Diencephalon (tissue), 1 donor: Measurements from ENCODE around the gene WDTC1. TPM values are rescaled to one million over a fixed set of nuclear protein-coding genes. Genes with fewer than 3 reads are reported as not detected.

ENCODE experiments used
- small RNA-seq: library from RNA; depleted of rRNA; stranded (forward); fragments of <200 nt; gene quantifications from one replicate; pipeline ENCODE3, GENCODE V24; 2014
- total RNA-seq: library from RNA; depleted of rRNA; stranded (reverse); fragments of >200 nt; gene quantifications from one replicate; pipeline ENCODE4 v1.2.3, GENCODE V29; 2014

The WDTC1 gene, protein sequence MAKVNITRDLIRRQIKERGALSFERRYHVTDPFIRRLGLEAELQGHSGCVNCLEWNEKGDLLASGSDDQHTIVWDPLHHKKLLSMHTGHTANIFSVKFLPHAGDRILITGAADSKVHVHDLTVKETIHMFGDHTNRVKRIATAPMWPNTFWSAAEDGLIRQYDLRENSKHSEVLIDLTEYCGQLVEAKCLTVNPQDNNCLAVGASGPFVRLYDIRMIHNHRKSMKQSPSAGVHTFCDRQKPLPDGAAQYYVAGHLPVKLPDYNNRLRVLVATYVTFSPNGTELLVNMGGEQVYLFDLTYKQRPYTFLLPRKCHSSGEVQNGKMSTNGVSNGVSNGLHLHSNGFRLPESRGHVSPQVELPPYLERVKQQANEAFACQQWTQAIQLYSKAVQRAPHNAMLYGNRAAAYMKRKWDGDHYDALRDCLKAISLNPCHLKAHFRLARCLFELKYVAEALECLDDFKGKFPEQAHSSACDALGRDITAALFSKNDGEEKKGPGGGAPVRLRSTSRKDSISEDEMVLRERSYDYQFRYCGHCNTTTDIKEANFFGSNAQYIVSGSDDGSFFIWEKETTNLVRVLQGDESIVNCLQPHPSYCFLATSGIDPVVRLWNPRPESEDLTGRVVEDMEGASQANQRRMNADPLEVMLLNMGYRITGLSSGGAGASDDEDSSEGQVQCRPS
- 23.8 TPM for total RNA-seq

DNA sequence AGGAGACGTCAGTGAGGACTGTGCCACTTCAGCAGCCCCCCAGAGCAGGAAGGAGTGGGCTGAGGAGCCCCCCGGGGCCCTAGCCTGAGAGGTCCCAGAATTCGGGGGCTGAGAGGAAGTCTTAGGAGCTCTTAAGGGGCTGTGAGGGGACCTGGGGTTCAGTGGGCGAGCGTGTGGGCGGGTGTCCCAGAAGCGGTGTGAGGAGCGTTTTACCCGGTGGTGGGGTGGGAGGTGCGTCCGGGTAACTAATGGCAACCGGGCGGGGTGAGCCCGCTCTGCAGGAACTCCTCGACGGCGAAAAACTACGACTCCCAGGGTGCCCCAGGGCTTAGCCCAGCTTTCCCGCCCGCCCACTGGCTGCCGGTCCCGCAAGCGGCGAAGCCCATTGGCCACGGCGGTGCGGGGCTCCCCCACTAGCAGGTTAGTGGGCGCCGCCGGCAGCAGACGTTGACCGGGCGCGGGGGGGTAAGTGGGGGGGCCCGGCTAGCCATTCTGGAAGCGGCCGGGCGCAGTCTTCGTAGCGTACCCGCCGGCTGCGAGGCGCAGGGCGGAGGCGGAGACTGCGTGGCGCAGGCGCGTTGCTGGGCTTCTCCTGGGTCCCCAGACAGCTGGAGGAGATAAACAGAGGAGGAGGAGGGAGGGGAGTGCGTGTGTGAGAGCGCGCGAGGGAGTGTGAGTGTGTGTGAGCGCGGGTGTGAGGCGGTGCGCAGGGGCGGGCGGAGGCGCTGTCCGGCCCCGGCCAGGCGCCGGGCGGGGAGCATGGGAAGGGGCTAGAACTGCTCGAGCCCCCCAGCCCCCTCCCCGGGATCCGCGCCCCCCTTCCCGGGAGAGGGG, at the start of gene WDTC1:
WDTC1 (plus strand) TSS at position 584 of the 834 bp plus-strand sequence. CDS start 26,423 bp downstream, outside the sequence.

DNA sequence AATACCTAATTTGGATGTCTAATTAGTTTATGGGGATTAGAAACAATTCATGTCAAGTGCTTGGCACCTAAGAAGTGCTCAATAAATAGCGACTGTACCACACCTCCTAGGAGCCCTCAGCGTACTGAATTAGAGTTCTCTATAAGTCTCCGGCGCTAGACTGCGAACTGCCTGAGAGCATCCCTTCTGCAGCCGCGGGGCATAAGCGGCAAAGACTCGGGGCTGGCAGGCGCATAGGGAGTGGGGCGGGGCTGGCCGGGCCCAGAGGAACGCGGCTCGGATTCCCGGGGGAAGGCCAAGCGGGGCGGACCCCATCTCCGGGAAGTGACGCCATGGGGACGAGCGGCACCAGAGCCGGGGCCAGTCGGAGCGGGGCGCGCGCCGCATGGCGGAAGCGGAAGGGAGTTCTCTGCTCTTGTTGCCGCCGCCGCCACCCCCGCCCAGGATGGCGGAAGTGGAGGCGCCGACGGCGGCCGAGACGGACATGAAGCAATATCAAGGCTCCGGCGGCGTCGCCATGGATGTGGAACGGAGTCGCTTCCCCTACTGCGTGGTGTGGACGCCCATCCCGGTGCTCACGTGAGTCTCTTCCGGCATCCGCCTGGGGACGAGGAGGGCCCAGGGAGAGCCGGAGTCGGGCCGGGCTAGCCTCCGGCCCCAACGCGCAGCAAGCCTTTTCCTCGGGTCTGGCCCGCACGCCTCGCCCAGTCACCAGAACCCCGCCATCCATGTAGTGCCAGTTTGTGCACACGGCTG, 87.6 kb downstream of the WDTC1 start, which contains the start of gene TMEM222:
TMEM222 (plus strand) TSS at position 351 of the 756 bp plus-strand sequence; CDS start at position 386, 35 bp downstream.

DNA sequence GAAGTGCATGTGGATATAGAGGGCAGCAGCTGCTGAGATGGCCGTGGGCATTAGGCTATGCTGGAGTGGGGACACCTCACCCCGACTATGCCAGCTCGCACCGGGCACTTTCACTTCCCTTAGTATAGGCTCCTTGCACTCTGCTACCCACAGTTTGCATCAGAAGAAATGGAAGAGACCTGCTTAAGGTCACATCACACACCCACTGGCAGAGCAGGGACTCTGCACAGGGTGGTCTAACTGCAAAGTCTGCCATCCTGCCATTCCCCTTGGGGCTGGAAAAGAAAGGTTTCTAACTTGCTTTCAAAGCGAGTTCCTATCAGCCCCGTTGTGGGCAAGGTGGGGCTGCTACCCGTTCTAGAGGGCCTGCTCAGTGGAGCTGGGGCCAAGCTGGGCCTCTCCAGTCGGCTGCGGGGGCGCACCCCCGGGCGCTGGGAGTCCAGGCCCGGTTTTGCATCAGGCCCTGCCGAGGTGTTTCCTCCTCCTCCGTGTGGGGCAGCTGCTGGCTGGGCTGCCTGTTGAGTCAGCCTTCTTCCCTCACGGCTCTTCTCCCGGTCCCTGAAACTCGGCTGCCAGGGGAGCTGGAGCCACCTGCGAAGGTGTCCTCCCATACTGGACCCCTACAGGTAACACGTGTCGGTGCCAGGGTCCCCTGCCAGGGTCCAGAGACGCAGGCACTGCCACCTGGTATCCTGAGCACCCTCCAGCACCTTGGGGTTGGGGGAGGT, 107.3 kb downstream of the WDTC1 start, which contains the start of gene SYTL1:
SYTL1 (plus strand) TSS at position 498 of the 728 bp plus-strand sequence. CDS start 3,313 bp downstream, outside the sequence.

Small RNAs within 50 kb of the gene (small RNA-seq; reads per million reads assigned to genes)
- gene RF00019 (not detected), gene RNU6-48P (0.10 reads per million), gene SNRPEP7 (not detected)

Other genes with a start within 250 kb of the WDTC1 start
- 23.3 TPM for gene TRNP1, start 240.9 kb upstream of the WDTC1 start, total RNA-seq
- 0.23 TPM for gene TENT5B, start 221.8 kb upstream of the WDTC1 start, total RNA-seq
- gene SLC9A1, start 79.5 kb upstream of the WDTC1 start, total RNA-seq = 6.2 TPM
- gene TMEM222, start 87.5 kb downstream of the WDTC1 start, total RNA-seq = 21.7 TPM
- 0.46 TPM for gene SYTL1, start 107.4 kb downstream of the WDTC1 start, total RNA-seq
- gene MAP3K6, start 132.3 kb downstream of the WDTC1 start, total RNA-seq = 1.2 TPM
- gene FCN3, start 140.2 kb downstream of the WDTC1 start, total RNA-seq = not detected
- not detected for gene CD164L2, start 148.7 kb downstream of the WDTC1 start, total RNA-seq
- 0.69 TPM for gene GPR3, start 158.0 kb downstream of the WDTC1 start, total RNA-seq